Activated naive CD4-positive, alpha-beta T cell treated with anti-CD3 and anti-CD28 coated beads, Interleukin-2, amount 50 U/mL, for 72 hours (primary cell): ENCODE measurements around the gene CERT1. TPM values are rescaled to one million over a fixed set of nuclear protein-coding genes. Genes with fewer than 3 reads are reported as not detected.
"Not testable (repeated sequence)": the region's sequence is repeated elsewhere in the genome, so short reads cannot be mapped to it uniquely, and the experiment has no call there.

Experiments
- ATAC-seq, 2 donors: fragments of 150-1000 bp; cut with Tn5 transposase; 2 replicates each; pipeline ENCODE4 v1.10.0; 2021; ENCODE audit warnings: mild to moderate bottlenecking in 2 of 2, moderate library complexity in 2 of 2
- DNase-seq, 2 donors: peaks; one replicate each; pipeline ENCODE4 v3.0.0; 2021 to 2022; ENCODE audit warnings: low spot score in 2 of 2
- H3K27ac Mint-ChIP-seq, 2 donors: one replicate each; pipeline ENCODE4 v1.8.0; 2022; ENCODE audit warnings: mild to moderate bottlenecking in 2 of 2, mixed read lengths in 2 of 2
- H3K36me3 Mint-ChIP-seq, 2 donors: one replicate each; pipeline ENCODE4 v1.8.0; 2022; ENCODE audit warnings: mixed read lengths in 2 of 2
- H3K9me3 Mint-ChIP-seq, 2 donors: one replicate each; pipeline ENCODE4 v1.8.0; 2022; ENCODE audit warnings: mixed read lengths in 2 of 2
- total RNA-seq, 2 donors: library from RNA; stranded (reverse); gene quantifications; one replicate each; pipeline ENCODE4 v1.2.3, GENCODE V29; 2022

CERT1 gene
- total RNA-seq, 2 donors from 2014 or later, result 30.3 to 32.5 TPM

DNA sequence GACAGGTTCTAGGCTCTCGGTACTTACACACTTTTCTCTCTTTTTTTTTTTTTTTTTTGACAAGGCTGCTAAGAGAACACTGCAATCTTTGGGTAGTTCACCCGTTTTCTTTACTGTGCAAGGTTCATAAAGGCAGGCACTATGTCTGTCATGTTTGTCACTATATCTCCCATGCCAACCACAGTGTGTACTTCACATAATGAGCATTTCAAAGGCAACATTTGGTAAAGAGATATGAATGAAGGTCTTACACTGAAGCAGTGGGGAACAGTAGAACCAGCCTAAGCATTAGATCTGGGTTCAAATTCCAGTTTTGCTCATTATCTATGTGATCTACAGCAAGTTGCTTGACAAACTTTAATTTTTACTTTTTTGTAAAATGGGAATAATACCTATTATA lies 175.9 kb downstream of the CERT1 start:
- DNase-seq, result no peak
- peaks cover 13 to 15% of the 10 kb centered on the region in 2 donors for H3K36me3 Mint-ChIP-seq
- H3K9me3 Mint-ChIP-seq, result no peaks in the 10 kb centered on the region
- H3K27ac Mint-ChIP-seq, result no peak overlapping the region
- ATAC-seq, result no peak

DNA sequence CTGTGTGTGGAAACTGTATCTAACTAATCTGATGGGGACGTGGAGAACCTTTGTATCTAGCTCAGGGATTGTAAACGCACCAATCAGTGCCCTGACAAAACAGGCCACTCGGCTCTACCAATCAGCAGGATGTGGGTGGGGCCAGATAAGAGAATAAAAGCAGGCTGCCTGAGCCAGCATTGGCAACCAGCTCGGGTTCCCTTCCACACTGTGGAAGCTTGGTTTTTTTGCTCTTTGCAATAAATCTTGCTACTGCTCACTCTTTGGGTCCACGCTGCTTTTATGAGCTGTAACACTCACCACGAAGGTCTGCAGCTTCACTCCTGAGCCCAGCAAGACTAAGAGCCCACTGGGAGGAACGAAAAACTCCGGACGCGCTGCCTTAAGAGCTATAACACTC lies 177.0 kb downstream of the CERT1 start:
- H3K27ac Mint-ChIP-seq, ATAC-seq, DNase-seq, H3K9me3 Mint-ChIP-seq: not testable (repeated sequence)
- H3K36me3 Mint-ChIP-seq, result peaks cover 13 to 15% of the 10 kb centered on the region in 2 donors

DNA sequence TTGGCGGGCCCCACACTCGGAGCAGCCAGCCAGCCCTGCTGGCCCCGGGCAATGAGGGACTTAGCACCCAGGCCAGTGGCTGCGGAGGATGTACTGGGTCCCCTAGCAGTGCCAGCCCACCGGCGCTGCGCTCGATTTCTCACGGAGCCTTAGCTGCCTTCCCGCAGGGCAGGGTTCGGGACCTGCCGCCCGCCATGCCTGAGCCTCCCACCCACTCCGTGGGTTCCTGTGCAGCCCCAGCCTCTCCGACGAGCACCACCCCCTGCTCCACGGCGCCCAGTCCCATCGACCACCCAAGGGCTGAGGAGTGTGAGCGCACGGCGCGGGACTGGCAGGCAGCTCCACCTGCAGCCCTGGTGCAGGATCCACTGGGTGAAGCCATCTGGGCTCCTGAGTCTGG lies 177.7 kb downstream of the CERT1 start:
- peaks cover 12 to 13% of the 10 kb centered on the region in 2 donors for H3K36me3 Mint-ChIP-seq
- ATAC-seq, DNase-seq, H3K27ac Mint-ChIP-seq, H3K9me3 Mint-ChIP-seq: not testable (repeated sequence)

DNA sequence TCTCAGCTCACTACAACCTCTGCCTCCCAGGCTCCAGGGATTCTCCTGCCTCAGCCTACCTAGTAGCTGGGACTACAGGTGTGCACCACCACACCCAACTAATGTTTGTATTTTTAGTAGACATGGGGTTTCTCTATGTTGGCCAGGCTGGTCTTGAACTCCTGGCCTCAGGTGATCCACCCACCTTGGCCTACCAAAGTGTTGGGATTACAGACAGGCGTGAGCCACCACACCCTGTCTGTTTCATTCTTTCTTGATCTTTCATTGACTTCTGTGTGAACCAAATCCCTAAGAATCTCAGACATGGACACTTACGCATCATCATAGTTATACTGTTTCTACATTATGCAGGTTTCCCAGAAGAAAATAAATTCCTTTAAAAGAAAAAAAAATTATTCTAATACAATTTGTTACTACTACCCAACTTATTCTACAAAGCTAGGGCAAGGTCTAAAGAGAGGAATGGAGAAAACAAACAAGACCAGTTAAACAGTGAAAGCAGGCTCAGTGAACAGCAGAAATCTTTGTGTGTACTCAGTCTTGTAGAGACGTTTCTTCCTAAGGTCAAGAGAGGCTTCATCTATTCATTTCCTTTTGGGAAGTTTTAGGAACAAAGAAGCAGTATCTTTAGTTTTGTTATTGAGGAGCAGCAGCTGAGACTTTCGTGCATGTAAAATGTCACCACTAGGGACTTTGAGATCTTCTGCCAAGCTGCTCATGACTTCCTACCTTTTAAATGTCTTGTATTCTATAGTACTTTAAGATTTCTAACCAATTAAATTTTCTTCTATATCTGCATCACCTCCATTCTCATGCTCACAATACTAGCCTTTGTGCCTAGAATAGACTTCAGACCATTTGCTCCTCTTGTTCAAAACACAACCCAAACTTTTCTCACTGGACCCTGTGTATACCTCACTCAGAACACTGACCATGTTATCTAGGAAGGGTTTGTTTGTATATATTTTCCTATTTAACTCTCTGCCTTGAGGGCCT lies 180.0 kb downstream of the CERT1 start:
- ATAC-seq, result no peak
- Mint-ChIP-seq H3K9me3 (no peaks in the 10 kb centered on the region), H3K27ac (no peak overlapping the region), H3K36me3 (no peaks in the 10 kb centered on the region)
- no peak for DNase-seq

DNA sequence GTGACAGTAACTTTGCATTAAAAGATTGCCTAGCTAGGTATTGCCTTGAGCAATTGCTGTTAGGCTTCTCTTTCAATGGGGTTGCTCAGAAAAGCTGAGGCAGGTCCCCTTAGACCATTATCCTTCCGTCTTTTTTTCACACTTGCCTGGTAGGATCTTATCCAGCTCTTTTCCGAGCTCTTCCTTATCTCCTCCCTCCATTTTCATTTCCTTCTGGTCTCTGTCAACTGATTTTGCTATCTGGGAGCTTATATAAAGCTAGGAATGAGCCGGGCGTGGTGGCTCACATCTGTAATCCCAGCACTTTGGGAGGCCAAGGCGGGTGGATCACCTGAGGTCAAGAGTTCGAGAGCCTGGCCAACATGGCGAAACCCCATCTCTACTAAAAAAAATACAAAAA lies 181.0 kb downstream of the CERT1 start:
- no peaks in the 10 kb centered on the region for H3K36me3 Mint-ChIP-seq
- no peak for ATAC-seq
- H3K9me3 Mint-ChIP-seq, result no peaks in the 10 kb centered on the region

More for the DNA sequence above, 181.0 kb downstream of the CERT1 start:
- no peak overlapping the region for H3K27ac Mint-ChIP-seq
- no peak for DNase-seq

Other genes starting within 250 kb of the CERT1 start
- 10 to 100 TPM; 49.9 to 53.1 TPM for gene HMGCR, start 174.4 kb downstream of the CERT1 start, total RNA-seq
- gene POLK, start 262 bp upstream of the CERT1 start, total RNA-seq, result 10 to 100 TPM; 35.4 to 44.7 TPM
- gene ANKDD1B, start 99.8 kb upstream of the CERT1 start, total RNA-seq, result under 1 TPM in 1 of 2 donors, not detected in 1; 0.19 TPM
- gene POC5, start 205.8 kb upstream of the CERT1 start, total RNA-seq, result 10 to 100 TPM; 12.5 to 17.2 TPM